Measurements from ENCODE around the gene NPEPL1. TPM values are rescaled to one million over a fixed set of nuclear protein-coding genes. Genes with fewer than 3 reads are reported as not detected.
"Not testable (repeated sequence)": the region's sequence is repeated elsewhere in the genome, so short reads cannot be mapped to it uniquely, and the experiment has no call there.

Gene NPEPL1, protein sequence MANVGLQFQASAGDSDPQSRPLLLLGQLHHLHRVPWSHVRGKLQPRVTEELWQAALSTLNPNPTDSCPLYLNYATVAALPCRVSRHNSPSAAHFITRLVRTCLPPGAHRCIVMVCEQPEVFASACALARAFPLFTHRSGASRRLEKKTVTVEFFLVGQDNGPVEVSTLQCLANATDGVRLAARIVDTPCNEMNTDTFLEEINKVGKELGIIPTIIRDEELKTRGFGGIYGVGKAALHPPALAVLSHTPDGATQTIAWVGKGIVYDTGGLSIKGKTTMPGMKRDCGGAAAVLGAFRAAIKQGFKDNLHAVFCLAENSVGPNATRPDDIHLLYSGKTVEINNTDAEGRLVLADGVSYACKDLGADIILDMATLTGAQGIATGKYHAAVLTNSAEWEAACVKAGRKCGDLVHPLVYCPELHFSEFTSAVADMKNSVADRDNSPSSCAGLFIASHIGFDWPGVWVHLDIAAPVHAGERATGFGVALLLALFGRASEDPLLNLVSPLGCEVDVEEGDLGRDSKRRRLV
- 41.6 TPM for total RNA-seq
- long read RNA-seq, transcript NPEPL1-201 (12 exons, 2,378 nt), result major isoform, 93 of 106 reads
- long read RNA-seq, partial matches to known transcripts, result 7 of 106 reads
- long read RNA-seq, other reads (novel, unspliced or antisense), result 3 of 106 reads

DNA sequence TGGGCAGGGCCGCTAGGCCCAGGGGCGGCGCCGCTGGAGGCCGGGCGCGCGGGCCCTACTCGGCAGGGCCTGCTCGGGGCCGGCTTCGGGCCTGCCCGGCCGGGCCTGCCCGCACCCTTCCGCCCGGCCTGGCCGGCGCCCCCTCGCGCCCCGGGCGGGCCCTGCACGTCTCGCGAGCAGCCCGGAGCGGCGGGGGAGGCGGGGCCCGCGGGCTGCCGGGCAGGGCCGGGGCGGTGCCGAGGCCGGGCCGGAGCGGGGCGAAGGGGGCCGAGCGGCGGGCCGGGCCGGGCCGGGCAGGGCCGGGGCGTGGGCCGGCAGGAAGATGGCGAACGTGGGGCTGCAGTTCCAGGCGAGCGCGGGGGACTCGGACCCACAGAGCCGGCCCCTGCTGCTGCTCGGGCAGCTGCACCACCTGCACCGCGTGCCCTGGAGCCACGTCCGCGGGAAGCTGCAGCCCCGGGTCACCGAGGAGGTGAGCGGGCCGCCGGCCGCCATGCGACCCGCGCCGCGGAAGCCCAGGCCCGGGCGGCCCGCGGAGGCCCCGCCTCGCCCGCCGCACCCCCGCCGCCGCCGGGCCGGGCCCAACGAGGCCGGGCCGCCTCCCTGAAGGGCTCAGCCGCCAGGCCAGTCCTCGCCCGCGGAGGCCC, at the start of gene NPEPL1:
TSS of gene NPEPL1 (plus strand) at position 222 of the 647 bp plus-strand sequence. CDS start at position 323, 101 bp downstream.
- H3K36me3 ChIP-seq, result peaks cover 25% of the 10 kb centered on the region
- H3K27ac ChIP-seq, result peak within 1 kb of the TSS; percentile 96
- intact Hi-C loops (cut with DNase I), result no loop called here
- peak; percentile 91 for ATAC-seq
- DNase-seq, result peak; percentile 90
- H3K4me1 ChIP-seq, result peaks cover 34% of the 10 kb centered on the region
- no peaks in the 10 kb centered on the region for H3K9me3 ChIP-seq
- H3K27me3 ChIP-seq, result no peaks in the 10 kb centered on the region
- H3K4me3 ChIP-seq, result peak within 1 kb of the TSS; percentile 60
- TF ChIP-seq, protein P1, sequence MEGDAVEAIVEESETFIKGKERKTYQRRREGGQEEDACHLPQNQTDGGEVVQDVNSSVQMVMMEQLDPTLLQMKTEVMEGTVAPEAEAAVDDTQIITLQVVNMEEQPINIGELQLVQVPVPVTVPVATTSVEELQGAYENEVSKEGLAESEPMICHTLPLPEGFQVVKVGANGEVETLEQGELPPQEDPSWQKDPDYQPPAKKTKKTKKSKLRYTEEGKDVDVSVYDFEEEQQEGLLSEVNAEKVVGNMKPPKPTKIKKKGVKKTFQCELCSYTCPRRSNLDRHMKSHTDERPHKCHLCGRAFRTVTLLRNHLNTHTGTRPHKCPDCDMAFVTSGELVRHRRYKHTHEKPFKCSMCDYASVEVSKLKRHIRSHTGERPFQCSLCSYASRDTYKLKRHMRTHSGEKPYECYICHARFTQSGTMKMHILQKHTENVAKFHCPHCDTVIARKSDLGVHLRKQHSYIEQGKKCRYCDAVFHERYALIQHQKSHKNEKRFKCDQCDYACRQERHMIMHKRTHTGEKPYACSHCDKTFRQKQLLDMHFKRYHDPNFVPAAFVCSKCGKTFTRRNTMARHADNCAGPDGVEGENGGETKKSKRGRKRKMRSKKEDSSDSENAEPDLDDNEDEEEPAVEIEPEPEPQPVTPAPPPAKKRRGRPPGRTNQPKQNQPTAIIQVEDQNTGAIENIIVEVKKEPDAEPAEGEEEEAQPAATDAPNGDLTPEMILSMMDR (IDR thresholded peaks at IDR 0.05), result no peak

DNA sequence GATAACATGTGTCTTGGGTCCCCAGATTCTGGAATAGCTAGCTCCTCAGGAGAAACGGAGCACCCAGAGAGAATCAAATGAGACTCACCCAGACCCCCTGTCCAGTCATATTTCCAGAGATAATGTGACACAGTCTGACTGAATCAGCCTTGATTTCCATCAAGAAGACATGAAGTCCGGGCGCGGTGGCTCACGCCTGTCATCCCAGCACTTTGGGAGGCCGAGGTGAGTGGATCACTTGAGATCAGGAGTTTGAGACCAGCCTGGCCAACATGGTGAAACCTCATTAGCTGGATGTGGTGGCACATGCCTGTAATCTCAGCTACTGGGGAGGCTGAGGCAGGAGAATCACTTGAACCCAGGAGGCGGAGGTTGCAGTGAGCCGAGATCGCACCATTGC, 49.7 kb upstream of the NPEPL1 start:
- H3K9me3 ChIP-seq; intact Hi-C loops (cut with DNase I); H3K4me3 ChIP-seq; ATAC-seq; H3K36me3 ChIP-seq; H3K4me1 ChIP-seq; H3K27me3 ChIP-seq; H3K27ac ChIP-seq: not testable (repeated sequence)
- DNase-seq, result peak; percentile 22

DNA sequence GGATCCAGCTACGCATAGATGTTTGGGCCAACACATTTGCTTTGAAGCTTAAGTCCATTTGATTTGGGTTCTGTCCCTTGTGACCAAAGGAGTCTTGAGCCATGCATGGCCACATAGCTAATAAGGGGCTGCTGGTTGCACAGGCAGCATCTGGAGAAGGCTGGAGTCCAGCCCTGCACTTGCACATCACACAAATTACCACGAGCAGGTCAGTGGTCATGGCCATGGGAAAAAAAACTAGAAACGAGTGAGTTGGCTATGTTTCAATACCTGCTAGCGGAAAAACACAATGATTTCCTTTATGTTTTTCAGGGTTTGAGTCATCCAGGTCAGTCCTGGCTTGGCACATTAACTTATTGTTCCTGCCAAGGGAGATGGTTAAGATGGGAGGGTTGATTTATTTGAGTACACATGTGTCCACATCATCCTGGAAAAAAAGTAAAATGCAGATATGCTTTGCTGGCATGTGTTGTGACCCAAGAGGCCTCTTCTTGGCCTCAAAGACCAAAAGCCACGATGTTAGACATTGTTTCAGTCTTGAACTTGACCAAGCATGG, 47.1 kb upstream of the NPEPL1 start:
- ATAC-seq (no peak), DNase-seq (peak; percentile 19)
- no peaks in the 10 kb centered on the region for H3K4me1 ChIP-seq
- H3K9me3 ChIP-seq, result no peaks in the 10 kb centered on the region
- TF ChIP-seq, protein P1 (IDR thresholded peaks at IDR 0.05), result no peak
- H3K4me3 ChIP-seq, result no peak overlapping the region
- H3K27ac ChIP-seq, result no peak overlapping the region
- intact Hi-C loops (cut with DNase I), result no loop called here
- no peaks in the 10 kb centered on the region for H3K36me3 ChIP-seq
- H3K27me3 ChIP-seq, result peaks cover 4% of the 10 kb centered on the region

DNA sequence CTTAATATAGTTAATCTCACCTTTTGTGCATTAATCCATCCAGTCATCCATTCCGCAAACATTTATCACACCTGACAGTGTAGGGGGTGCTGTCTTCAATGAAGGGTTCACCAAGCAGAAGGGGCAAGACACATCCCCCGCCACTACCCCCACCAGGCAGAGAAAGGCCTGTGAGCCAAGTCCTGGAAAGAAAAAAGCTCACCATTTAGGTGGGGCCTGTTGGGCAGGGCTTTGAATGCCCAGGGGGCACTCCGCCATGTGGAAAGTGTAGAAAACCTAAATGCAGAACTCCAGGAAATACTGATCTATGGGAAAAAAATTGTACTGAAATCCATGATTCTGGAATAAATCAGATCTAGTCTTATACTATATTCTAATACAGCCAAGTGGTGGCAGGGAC, 46.3 kb upstream of the NPEPL1 start:
- DNase-seq (peak; percentile 12), ATAC-seq (no peak)
- peaks cover 4% of the 10 kb centered on the region for H3K27me3 ChIP-seq
- TF ChIP-seq, protein P1 (IDR thresholded peaks at IDR 0.05), result no peak
- intact Hi-C loops (cut with DNase I), result no loop called here
- no peaks in the 10 kb centered on the region for H3K9me3 ChIP-seq
- H3K4me1 ChIP-seq, result no peaks in the 10 kb centered on the region
- H3K4me3 ChIP-seq, result no peak overlapping the region
- H3K36me3 ChIP-seq, result no peaks in the 10 kb centered on the region
- H3K27ac ChIP-seq, result no peak overlapping the region

DNA sequence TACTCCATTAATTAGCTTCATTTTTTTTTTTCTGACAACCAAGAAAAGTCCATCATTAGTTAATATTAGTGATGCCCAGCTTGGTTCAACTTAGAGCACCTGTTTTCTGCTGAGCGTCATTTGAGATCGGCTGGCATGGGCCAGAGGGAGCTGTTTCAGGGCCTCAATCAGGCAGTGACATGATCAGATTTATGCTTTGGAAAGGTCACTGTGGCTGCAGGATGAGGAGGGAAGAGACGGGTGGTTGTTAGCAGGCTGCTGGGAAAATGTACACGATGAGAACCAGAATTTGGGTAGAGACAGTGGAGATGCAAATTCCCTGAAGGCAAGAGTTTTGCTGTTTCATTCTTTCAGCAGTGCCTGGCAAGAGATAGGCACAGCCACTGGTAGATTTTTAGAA, 45.9 kb upstream of the NPEPL1 start:
- Histone ChIP-seq H3K27me3 (peaks cover 4% of the 10 kb centered on the region), H3K27ac (no peak overlapping the region), H3K9me3 (no peaks in the 10 kb centered on the region), H3K4me3 (no peak overlapping the region), H3K4me1 (no peaks in the 10 kb centered on the region), H3K36me3 (no peaks in the 10 kb centered on the region)
- ATAC-seq (no peak), DNase-seq (no peak)
- intact Hi-C loops (cut with DNase I), result no loop called here
- TF ChIP-seq, protein P1 (IDR thresholded peaks at IDR 0.05), result no peak

All from upper lobe of right lung (tissue), 1 donor.